HG03064 (cell line): ENCODE measurements around the gene CDH23.

Experiments
- ATAC-seq: cut with Tn5 transposase; IDR thresholded peaks from one replicate; pipeline ENCODE4 v1.9.1; 2021; ENCODE audit warnings: low read depth; ENCODE audit not compliant: unreplicated experiment

Gene CDH23

GRCh38 chr10:71835671-71836595 lies 439.2 kb downstream of the CDH23 start:
- ATAC-seq, result peak; percentile 83

- ATAC-seq, result peak; percentile 29
Observed at GRCh38 chr10:71836596-71836974, 439.9 kb downstream of the CDH23 start.

GRCh38 chr10:71837098-71837827 lies 440.5 kb downstream of the CDH23 start:
- ATAC-seq, result no peak

DNA sequence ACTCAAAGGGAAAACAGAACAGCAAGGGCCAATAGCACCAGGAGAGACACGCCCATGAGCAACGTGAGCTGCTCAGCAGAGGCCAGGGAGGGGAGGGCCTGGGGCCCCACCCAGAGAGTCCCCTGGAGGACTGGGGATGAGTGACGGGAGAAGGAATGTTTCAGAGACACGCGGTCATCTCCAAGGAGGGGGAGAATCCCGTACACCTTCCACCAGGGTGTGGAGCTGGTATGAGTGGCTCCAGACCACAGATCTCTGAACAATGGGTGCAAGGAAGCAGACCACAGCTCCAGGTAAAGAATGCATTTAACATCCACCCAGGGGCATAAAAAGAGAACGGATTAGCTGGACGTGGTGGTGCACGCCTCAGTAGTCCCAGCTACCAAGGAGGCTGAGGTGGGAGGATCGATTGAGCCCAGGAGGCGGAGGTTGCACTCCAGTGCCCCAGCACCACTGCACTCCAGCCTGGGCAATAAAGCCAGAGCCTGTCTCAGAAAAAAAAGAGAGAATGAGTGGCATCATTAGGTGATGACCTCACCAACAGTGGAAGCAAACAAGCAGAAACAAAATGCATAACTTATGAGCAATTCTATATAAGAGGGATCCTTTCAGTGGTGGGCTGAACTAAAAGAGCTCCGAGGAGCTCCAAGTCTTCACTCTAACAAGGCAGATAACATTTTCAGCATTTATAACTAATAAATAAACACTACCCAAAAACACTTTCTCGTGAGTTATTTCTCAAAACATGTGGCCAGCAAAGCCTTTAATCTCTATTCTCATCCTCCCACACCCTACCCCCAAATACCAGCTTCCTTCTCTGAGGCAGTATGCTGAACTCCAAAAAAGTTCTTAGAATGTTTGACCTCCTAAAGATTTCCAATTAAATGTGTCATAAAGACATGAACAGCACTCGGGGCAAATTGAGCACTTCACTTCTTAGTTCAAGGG lies 441.8 kb downstream of the CDH23 start:
- ATAC-seq, result no peak

- ATAC-seq, result no peak
Observed at GRCh38 chr10:71840177-71840957, 443.6 kb downstream of the CDH23 start.

DNA sequence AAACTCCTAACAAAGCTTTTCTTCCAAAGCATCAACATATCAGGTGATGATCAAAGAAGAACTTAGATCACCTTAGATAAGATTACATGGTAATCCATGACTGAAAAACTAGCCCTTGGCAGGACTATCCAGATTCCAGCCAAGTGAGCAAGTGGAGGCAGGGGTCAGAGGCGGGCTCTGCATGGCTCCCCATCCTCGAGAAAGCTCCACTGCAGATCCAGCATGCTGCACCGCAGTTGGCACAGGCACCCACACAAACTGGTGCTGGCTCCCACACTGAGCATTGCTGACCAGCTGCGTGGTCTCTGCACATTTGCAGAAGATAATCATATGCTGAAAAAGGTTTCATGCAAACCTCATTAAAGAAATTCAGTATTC lies 444.2 kb downstream of the CDH23 start:
- ATAC-seq, result no peak

GRCh38 chr10:71842422-71842821 lies 445.7 kb downstream of the CDH23 start:
- ATAC-seq, result no peak

DNA sequence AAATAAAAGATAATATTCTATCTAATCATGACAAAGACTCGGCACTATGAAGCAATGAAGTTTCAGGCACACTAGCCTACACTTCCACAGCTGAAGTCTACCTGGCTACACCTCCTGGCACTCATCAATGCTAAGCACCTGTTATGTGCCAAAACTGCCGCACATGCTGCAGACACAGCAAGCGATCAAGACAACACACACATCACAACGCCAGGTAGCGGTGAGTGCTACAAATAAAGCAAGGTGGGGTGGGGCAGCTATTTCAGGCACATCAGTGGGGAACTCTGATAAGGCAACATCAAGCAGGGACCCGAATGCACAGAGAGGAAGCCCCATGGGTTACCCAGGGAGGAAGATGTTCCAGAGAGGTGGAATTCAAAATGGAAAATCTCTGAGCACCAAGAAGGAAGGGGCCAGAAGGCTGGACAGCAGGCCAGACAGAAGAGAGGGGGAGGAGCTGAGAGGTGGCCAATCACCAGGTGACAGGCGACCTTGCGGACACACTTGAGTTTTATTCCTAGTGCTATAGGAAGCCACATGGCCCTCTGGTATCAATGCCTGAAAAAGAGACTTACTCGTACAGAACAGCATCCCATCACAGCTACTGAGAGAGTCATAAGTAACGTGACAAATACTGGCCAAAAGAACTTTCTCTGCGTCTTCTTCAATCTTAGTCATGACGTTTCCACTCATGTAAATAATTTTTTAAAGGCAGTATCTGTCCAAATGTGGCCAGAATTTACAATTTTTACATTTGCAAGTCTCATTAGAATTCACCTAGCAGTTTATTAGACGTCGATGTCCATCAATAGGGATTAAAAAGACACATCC lies 446.4 kb downstream of the CDH23 start:
- no peak for ATAC-seq

DNA sequence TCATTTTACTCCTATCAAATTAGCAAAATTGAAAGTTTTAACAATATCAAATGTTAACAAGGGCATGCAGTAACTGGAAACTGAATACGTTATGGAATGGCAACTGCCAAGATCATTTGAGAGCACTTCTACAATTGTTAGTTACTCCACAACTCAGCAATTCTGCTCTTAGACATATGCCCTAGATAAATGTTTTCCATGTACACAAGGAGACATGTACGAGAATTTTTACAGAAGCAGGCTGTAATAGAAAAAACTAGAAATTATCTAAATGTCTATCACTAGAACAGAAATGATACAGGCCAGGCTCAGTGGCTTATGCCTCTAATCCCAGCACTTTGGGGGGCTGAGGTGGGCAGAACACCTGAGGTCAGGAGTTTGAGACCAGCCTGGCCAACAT lies 447.4 kb downstream of the CDH23 start:
- ATAC-seq, result no peak

- no peak for ATAC-seq
Observed at GRCh38 chr10:71844695-71845094, 448.0 kb downstream of the CDH23 start.

- no peak for ATAC-seq
Observed at GRCh38 chr10:71845410-71846405, 449.0 kb downstream of the CDH23 start.

DNA sequence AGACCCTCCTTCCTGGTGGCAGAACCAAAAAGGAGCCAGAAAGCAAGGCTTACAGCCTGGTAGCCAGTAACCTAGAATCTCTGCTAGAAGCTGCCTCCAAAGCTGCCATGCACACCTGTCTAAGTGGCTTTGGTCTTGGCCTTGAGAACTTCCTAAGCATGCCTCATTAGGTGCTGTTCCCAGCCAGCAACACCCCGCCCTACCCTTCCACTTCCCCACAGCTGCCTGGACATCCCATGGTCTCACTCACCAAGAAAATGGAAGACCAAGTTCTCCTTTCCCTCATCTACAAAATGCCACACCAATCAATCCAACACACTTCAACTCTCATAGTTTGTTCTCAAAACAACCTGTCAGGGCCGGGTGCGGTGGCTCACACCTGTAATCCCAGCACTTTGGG lies 450.1 kb downstream of the CDH23 start:
- ATAC-seq, result no peak

DNA sequence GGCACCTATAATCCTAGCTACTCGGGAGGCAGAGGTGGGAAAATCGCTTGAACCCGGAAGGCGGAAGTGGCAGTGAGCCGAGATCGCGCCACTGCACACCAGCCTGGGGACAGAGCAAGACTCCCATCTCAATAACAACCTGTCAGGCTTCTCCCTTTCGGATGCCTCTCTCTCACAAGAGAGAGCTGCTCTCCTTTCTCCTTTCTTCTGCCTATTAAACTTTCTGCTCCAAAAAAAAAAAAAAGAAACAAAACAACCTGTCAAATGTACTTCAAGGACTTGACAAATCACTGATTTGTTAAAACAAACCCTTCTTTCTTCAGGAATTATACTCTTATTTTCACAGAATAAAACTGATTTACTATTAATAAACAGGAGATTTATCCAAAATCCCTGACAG lies 450.7 kb downstream of the CDH23 start:
- no peak for ATAC-seq

DNA sequence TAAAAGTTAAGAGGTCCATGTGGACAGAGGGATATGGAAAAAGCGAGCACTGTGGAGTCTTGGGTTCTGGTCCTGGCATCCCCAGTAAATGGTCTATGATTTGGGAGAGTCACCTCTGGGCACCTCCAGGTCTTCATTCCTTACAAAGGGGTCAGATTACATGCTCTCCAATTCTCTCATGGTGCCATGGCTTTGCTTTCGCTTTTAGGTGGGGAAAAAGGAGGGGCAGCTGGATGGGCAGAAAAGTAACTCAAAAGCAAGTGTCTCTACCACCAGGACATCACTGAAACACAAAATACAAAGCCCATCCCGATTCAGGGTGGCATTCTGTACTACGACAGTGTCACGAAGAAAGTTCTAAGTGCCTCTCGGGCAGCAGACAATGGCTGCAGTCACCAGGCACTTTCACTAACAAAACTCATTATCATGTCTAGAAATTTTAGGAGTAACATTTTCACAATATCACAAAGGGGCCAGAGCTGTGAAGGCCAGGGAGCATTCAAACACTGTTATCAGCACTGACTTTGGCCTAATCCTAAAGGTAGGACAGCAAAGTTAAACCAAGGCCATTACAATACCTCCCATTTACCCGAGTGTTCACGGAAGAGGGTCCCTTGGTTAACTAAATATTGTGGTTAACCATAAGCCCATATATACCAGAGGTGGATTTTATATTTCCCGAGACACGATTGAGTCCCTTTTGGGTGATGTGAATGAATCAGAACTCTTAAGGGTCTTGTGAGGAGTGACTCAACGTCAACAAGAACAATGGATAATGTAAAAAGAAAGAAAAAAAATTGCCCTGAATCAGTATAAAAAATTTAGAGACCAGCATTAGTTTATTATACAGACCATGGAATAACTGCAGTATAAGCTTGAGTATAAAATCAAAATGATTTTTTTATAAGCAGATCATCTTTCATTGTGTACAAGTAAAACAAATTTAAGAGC lies 451.9 kb downstream of the CDH23 start:
- ATAC-seq, result no peak

- no peak for ATAC-seq
Observed at GRCh38 chr10:71849461-71849908, 452.8 kb downstream of the CDH23 start.

DNA sequence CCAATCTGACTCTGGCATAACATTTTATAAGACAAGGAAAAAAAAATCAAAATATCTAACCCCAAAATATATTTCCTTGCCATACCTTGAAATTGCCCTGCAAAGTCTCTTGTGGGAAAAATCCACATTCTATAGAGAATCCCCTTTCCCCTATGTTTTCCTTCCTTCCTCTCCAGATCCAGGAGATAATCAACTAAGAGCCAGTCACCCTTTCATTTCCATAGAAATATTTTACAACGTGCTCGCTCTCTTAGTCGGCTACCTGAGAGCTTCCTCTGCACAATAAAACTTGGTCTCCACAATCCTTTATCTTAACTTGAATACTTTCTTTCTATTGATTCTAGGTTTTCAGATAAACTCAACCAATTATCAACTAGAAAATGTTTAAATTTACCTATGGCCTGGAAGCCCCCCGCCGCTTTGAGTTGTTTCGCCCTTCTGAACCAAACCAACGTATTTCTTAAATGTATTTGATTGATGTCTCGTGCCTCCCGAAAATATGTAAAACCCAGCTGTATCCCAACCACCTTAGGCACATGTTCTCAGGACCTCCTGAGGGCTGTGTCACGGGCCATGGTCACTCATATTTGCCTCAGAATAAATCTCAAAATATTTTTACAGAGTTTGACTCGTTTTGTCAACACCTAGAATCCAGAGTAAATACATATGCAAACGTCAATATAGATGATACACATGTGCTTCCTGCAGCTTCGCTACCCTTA lies 453.5 kb downstream of the CDH23 start:
- ATAC-seq, result no peak
